Measurements from ENCODE around the gene TMEM213.

TMEM213 gene

GRCh38 chr7:138797715-138798320 is at the start of gene TMEM213, which contains the start of gene ATP6V0A4:
TSS of gene TMEM213 (plus strand) at chr7:138797994. CDS start at chr7:138798105, 111 bp downstream.
TSS of gene ATP6V0A4 (minus strand) at chr7:138798196. CDS start at chr7:138771247, 26,949 bp downstream.
- in situ Hi-C loops (cut with HindIII; ENCODE audit: low sequenced_read_pairs) = no loop called here

GRCh38 chr7:138748666-138749065 is 49.1 kb upstream of the TMEM213 start:
- in situ Hi-C loops (cut with HindIII; ENCODE audit: low sequenced_read_pairs) = no loop called here

GRCh38 chr7:138749960-138750359 is 47.8 kb upstream of the TMEM213 start:
- in situ Hi-C loops (cut with HindIII; ENCODE audit: low sequenced_read_pairs) = no loop called here

- in situ Hi-C loops (cut with HindIII; ENCODE audit: low sequenced_read_pairs) = no loop called here
Measured at GRCh38 chr7:138750473-138750872, 47.3 kb upstream of the TMEM213 start.

- in situ Hi-C loops (cut with HindIII; ENCODE audit: low sequenced_read_pairs) = no loop called here
Measured at GRCh38 chr7:138750901-138751464, 46.8 kb upstream of the TMEM213 start.

- in situ Hi-C loops (cut with HindIII; ENCODE audit: low sequenced_read_pairs) = no loop called here
Measured at GRCh38 chr7:138752518-138753149, 45.2 kb upstream of the TMEM213 start.

- in situ Hi-C loops (cut with HindIII; ENCODE audit: low sequenced_read_pairs) = no loop called here
Measured at GRCh38 chr7:138753150-138753518, 44.7 kb upstream of the TMEM213 start.

GRCh38 chr7:138753610-138754009 is 44.2 kb upstream of the TMEM213 start:
- in situ Hi-C loops (cut with HindIII; ENCODE audit: low sequenced_read_pairs) = no loop called here

GRCh38 chr7:138755331-138755747 is 42.5 kb upstream of the TMEM213 start:
- in situ Hi-C loops (cut with HindIII; ENCODE audit: low sequenced_read_pairs) = no loop called here

GRCh38 chr7:138755842-138756590 is 41.8 kb upstream of the TMEM213 start:
- in situ Hi-C loops (cut with HindIII; ENCODE audit: low sequenced_read_pairs) = no loop called here

- in situ Hi-C loops (cut with HindIII; ENCODE audit: low sequenced_read_pairs) = no loop called here
Measured at GRCh38 chr7:138756591-138757242, 41.1 kb upstream of the TMEM213 start.

GRCh38 chr7:138768241-138768640 is 29.6 kb upstream of the TMEM213 start:
- in situ Hi-C loops (cut with HindIII; ENCODE audit: low sequenced_read_pairs) = no loop called here

GRCh38 chr7:138770904-138771303 is 26.9 kb upstream of the TMEM213 start:
- in situ Hi-C loops (cut with HindIII; ENCODE audit: low sequenced_read_pairs) = no loop called here

- in situ Hi-C loops (cut with HindIII; ENCODE audit: low sequenced_read_pairs) = no loop called here
Measured at GRCh38 chr7:138773176-138773575, 24.6 kb upstream of the TMEM213 start.

- in situ Hi-C loops (cut with HindIII; ENCODE audit: low sequenced_read_pairs) = no loop called here
Measured at GRCh38 chr7:138773817-138774216, 24.0 kb upstream of the TMEM213 start.

- in situ Hi-C loops (cut with HindIII; ENCODE audit: low sequenced_read_pairs) = no loop called here
Measured at GRCh38 chr7:138776166-138776833, 21.5 kb upstream of the TMEM213 start.

GRCh38 chr7:138781004-138781403 is 16.8 kb upstream of the TMEM213 start:
- in situ Hi-C loops (cut with HindIII; ENCODE audit: low sequenced_read_pairs) = no loop called here

- in situ Hi-C loops (cut with HindIII; ENCODE audit: low sequenced_read_pairs) = no loop called here
Measured at GRCh38 chr7:138784692-138785091, 13.1 kb upstream of the TMEM213 start.

- in situ Hi-C loops (cut with HindIII; ENCODE audit: low sequenced_read_pairs) = no loop called here
Measured at GRCh38 chr7:138785587-138786437, 12.0 kb upstream of the TMEM213 start.

Data from DLD1 (cell line).